ENCODE results near the gene FKTN.

Gene FKTN

DNA sequence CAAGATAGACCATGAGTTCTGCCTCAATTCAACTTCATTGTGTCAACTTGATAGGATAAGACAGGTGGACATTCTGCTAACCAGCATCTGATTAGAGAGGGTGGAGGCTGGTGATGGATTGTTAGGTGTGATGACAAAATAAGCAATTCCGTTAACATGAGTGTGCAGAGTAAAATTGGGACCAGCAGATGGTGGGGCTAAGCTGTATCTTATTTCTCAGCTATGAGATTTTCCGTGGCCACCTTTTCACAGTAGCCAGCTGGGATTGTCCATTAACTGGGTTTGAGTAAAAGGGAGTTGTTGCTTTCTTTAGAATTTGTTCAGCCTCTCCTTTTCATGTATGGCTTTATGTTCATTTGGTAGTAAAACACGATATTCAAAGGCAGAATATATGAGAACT is 75.5 kb downstream of the FKTN start:
- DNase-seq, result no peak

DNA sequence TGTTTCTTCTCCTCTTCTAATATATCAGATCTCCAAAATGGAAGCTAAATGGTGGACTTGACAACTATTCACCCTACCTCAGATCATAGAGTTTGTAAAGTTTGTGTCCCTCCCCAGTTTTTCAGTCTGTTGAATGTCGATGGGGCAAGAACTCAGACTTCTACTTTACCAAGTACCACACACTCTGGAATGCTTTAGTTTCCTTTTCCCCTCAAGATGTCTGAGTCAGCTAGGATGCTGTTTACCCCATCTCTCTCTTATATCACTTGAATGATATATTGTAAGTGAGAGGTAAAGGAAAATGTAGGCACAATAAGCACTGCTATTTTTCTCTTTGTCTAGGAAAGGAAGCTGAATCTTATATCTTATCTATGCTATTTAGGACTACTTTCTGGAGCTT is 78.4 kb downstream of the FKTN start:
- no peak for DNase-seq

DNA sequence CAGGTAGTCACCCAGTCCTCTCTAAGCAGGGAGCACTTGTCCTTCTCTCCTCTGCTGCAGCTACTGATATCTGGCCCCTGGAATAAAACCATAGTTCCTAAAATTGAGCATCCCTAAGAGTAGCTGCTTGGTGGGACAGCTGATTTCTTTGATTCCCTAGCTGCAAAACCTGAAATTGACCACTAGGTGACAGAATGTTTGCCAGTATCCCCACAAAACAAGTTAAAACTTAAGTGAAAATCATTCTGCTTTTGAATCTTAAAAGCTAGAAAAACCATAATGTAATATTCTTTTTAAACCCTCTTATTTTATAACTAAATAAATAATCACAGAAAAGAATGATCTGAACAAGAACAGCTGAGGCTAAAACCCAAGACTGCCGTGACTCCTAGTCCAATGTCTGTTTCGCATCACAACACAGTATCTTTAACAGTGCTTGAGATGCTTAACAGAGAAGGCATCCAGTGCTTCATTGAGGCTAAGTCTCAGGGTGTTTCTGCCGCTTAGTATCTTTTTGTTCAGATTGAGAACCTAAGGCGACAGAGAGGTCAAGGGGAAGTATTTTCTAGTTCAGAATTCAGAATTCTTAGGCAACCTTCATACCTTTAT is 80.0 kb downstream of the FKTN start:
- no peak for DNase-seq

DNA sequence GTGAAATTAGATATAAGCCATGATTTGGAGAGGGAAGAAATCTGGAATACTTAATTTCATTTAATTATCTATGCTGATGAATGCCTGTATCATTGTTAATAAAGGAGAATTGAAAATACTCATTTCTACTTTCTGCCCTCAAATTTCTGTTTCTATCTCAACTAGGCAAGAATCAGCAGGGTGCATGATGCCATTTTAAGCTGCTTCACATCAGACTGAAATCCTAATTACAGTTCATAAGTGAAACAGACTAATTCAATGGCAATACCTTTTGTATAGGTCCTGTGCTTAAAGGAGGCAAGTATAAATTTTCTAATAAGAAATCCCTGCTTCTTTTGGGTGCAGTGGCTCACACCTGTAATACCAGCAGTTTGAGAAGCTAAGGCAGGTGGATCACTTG is 82.0 kb downstream of the FKTN start:
- no peak for DNase-seq

DNA sequence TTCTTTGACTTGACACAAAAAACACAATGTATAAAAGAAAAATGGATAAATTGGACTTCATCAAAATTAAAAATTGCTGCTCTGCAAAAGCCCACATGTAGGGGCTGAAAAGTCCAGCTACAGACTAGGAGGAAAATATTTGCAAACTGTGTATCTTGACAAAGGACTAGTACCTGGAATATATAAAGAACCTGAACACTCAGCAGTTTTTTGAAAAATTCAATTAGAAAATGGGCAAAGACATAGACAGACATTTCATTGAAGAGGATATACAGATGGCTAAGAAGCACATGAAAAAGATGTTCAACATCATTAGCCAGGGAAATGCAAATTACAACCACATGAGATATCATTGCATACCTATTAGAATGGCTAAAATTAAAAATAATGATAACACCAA is 85.9 kb downstream of the FKTN start:
- no peak for DNase-seq

DNA sequence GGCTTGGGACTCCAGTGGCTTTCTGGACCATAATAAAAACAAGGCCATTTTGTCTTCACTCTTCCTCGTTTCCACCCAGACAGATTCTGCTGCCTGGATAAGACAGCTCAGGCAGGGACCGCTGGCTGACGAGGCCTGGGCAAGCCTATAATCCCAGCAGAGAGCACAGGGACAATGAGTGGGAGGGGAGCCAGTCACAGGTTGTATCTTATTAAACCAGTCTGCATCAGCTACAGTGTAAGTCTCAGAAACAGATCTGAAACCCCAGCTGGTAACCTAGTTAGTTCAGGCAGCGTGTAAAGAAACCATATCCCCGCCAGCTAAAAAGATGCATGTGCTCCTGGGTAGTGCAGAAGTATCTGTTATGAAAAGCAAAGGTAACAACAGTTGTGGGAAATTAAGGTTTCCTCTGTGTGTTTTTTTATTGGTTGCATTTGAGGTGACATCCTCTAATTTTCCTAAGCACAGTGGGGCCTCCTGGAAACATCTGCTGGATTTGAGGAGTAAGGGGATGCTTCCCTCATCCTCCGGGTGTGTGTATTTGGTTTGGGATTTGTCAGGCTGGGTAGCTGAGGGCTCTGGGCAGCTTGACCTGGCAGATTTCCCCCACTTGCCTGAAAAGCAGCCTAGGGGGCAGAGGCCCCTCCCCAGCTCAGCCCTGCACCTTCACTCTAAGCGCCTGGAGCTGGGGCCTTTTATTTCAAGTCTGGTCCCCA is 89.1 kb downstream of the FKTN start:
- DNase-seq, result no peak

DNA sequence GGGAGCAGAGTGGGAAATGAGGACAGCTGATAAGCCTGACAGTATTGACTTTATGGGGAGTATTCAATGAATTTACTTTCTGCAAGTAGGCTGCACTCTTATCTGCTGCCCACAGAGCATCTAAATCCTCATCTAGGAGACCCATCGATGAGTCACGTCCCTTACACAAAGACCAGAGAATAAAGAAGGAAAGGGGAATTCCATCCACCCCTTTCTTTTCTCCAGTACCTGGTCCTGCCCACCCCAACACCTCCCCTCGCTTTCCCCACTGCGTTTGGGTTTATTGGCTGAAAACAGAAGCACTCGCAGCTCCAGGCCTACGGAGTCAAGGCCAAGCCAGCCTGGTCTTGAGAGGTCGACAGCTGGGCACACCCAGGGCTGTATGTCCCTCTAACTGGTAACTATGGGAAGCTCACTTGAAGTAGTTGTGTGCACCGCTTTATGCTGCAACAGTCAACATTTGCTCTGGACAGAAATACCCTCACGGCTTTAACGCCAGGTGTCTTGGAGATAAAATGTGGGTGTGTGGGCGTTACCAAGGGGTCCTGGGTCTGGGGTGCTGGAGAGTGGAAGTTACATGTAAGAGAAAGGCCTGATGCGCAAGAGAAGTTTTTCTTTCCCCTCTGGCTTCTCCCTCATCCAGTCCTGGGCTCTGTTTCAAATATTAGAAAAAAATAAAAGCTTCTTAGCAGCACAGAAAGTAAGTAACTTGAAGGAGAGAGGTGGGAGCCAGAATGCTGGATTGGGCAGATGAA is 89.8 kb downstream of the FKTN start:
- DNase-seq, result no peak

DNA sequence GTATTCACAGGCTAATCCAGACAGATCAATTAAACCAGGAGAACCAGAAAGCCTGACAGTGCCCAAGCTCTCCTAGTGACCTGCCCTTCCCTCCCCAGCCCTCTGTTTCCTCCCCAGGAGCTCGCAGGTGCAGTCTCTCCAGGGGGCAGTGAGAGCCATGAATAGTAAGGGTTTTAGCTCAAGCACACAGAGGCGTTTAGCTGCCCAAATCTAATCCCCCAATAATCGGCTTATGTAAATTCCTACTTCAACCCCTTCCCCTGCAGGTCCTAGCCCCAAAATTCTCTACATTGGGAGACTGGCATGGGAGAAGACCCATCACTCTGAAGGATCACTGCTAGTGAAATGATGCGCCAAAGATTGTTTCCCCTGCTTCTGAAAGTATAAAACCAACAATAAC is 93.9 kb downstream of the FKTN start:
- no peak for DNase-seq

DNA sequence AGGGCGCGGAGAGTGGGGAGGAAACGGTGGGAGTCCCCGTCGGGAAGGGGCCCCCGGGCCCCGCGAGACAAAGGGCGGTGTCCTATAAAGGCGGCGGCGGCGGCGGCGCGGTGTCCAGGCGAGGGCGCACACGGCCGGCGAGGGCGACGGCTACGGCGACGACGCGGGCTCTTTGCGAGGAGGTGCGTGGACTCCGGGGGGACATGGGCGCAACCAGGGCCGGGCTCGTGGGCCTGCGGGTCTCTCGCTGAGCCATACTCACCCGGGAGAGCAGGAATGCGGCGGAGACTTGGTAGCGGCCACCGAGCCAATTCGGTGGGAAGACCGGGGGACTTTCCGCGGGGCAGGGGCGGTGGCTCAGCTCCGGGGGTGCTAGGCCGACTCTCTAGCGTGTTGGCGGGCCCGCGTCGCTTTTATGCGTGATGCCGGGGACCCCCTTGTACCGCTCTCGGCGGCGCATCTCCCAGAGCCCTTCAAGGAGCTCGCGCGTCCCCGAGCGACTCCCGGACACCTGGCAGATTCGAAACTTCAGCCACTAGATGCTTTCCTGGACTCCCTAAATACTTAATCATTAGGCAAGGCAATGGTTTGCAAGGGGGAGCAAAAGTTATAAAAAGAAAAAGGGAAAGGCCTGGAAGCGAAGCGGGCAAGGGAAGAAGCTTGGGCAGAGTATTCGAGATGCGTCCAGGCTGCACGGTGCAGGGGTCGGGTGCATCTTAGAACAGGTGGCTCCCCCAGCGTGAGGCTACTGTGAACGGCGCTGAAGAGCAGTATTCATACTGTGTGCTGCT is 98.4 kb downstream of the FKTN start:
- peak; percentile 83 for DNase-seq

DNA sequence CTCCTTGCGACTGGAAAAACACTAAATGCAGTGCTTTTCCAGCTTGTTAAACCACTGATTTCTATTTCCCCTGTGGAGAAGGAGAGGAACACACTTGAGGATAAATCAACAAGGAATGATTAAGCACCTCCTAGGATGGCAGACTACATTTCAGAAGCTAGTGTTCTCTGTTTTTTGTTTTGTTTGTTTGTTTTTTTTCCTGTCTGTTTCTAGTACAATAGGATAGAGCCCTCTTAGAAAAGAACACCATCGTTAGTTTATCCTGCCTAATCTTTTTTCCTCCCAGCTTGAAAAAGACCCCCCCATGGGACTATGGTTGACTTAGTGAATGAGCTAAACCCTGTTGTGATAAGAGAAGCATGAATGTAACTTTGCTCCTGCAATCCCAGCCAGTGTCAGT is 100.4 kb downstream of the FKTN start:
- no peak for DNase-seq

DNA sequence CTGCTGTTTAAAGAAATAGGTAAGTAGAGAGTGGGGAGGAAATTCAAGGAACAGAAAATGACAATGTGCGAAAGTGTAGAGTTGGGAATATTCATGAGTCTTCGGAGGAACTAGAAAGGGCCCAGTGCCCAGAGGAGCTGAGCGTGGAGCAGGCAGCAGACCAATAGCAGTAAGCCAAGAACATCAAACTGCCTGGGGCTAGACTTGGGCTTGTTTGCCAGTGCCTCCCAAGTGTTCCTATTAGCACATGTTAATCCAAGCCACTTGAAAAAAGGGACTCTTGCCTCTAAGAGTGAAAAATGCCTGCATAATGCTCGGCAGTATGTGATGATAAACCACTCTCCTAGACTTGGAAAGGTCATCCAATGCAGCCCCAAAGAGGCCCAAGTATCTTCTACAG is 103.1 kb downstream of the FKTN start:
- no peak for DNase-seq

DNA sequence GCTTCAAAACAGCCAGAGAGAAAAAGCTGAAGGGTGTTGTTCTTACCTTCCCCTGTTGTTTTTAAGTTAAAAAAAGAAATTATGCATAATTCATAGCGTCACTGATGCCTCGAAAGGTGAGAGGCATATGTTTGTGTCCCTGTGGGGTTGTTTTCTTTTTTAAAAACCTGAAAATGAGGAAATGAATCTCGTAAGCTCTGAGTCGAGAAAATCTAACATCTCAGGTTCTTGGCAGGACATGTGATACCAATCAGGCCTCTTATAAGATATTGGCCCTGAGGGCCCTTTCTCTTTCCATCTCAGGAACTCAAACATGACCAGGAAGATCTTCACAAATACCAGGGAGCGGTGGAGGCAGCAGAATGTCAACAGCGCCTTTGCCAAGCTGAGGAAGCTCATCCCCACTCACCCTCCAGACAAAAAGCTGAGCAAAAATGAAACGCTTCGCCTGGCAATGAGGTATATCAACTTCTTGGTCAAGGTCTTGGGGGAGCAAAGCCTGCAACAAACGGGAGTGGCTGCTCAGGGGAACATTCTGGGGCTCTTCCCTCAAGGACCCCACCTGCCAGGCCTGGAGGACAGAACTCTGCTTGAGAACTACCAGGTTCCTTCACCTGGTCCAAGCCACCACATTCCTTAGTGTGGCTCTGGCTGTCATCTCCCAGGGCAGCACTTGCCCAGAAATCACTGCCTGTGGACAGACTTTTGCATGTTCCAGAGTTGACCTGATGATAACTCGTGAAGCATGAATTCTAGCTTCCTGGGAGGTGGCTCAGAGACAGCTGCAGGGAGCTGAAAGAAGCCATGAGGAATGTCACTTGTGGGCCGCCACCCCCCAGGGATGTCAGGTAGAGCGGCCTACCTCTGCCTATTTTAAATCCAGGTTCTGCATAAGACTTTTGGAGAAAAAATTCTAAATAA is 104.5 kb downstream of the FKTN start, which contains the start of gene TAL2:
TSS of gene TAL2 (plus strand) at position 274 of the 921 bp plus-strand sequence. CDS start at position 314, 40 bp downstream.
- no peak for DNase-seq

DNA sequence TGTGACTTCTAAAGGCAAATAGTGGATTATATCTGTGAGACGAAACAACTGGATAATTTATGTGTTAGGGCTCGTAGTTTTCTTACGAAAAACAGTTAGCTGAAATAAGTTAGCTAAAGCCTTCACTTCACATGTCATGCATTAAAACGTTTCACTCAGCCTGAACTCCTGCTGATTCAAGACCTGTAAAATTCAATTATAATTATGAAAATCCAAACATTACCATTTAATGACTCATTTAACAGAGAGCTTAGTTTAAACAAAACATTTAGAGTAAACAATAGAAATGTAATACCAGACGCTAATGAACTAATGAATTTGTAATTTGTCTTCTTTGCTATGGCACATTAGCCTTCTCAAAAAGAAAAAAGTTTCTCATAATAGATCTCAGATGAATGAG is 106.0 kb downstream of the FKTN start:
- DNase-seq, result no peak

DNA sequence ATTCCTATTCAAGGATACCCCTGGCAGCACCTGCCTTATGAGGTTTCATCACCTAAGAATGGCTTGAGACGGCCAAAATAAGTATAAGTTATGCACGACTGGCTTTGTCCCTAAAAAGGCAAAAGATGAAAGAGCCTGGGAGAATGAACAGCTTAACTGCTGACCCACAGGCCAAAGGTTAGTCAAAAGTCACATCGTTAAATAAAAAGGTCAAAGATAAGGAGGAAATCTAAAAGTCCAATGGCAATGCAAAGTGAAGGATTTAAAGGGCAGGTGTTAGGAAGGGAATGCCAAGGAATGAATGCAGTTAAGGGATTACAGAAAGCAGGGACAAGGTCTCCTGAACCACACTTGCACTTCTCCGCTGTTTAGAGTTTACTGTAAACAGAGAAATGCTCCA is 109.9 kb downstream of the FKTN start:
- DNase-seq, result no peak

DNA sequence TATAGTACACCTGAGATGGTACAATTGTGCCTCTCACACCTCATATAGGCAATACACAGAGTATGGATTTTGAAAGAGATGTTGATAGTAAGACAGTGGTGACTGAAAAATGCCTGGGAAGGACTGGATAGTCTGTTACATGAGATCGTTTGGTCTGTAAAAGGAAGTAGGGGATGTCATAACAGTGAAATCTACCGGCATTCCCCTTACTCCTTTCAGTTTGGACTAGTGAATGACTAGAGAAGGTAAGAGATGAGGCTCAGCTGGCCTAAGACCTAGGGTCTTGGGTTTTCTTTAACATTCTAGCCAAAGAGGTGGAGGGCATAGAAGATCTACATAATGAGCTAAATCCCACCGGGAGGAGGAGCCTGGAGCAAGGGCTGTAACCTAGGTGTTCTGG is 112.4 kb downstream of the FKTN start:
- DNase-seq, result no peak

DNA sequence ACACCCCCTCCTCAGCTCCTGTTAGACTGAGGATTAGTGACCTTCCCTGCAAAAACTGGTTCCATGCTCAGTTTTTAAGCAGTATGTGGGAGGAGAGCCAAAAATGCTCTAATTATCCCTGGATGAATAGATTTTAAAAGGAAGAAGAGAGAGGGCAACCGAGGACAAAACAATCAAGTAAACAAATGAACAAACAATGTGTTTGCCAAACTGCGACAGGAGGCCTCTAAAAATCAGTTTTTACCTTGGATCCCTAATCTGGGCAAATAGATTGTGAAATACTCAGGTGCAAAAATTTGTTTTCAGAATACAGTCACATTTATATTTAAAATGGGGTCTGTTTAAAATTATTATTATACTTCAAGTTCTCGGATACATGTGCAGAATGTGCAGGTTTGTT is 112.8 kb downstream of the FKTN start:
- no peak for DNase-seq

DNA sequence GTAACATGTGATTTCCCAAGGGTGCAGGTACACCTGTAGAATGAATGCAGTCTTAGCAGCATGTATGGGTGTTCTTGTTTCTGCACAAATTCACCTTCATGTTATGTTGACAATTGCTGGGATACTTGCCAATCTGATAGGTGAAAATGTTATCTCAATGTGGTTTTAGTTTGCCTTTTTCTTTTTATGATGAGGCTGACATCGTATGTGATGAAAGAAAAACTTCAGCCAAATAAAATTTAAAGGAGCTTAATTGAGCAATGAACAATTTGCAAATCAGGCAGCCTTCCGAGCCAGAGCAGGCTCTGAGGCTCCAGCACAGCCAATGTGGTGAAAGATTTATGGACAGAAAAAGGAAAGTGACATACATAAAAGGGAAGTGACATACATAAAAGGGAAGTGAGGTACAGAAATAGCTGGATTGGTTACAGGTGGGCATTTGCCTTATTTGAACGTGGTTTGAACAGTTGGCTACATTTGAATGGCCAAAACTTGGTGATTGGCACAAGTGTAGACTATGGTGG is 114.8 kb downstream of the FKTN start:
- no peak for DNase-seq

DNA sequence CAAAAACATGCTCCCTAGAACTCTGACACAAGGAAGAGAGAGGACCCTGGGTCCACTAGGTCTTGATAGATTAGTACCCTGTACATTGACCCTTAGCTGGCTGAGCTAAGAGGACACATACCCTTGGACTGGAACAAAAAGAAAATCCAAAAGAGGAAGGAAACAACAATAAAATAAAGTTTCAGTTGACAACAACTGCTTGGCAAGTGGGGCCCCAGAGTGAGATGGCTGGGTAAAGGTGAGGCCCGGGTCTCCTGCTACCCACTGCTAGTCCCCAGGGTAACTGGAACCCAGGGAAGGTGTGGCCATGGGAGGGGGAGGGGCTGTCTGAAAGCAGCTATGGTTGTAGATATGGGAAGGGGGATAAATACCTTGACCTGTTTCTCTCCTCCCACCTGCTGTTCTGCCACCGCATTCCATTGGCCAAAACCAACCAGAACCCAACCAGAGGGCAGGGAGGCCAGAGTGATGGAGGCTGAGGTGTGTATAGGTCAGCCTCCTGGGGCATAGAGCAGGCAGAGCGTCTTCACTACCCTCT is 116.0 kb downstream of the FKTN start:
- no peak for DNase-seq

DNA sequence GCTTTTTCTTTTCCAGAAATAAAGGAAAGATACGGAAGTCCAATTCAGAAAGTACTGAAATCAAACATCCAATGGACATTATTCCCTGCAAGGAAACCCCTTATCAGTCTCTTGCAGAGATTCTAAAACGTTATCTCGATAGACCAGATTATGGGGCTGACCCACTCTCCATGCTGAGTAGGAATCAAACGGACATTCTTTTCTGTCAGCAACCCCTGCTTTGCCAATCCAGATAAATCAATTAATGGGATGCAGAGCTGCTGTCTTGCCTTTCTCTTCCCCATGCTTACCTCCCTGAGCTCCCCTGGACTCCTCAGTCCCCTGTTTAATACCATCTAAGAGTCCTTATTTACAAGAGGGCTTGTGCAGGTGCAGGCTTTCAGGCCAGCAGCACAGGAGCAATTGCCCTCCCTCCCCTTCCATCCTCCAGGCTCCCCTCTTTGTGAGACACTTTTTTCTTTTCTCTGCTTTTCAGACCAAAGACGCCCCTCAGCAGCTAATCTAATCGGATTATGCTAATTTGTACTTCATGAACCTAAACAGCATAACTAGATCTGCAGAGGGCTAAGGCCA is 118.5 kb downstream of the FKTN start:
- DNase-seq, result no peak

DNA sequence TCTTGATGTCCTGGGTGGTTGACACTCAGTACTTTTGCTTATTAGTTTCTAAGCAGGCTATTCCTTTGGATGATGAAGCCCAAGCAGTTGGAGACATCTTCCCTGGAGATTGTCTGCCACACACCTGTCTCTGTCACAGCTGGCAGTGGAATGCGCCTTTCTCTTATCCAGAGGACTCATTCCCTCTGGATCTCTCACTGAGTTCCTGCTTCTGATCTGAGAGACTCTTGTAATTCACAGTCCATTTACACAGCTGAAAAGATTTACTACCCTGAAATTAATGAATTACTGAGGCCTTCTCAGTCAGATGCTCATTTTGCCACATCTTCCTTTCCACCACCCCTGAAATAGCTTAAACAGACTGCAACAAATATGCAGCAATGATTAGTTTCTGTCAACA is 120.2 kb downstream of the FKTN start:
- no peak for DNase-seq

DNA sequence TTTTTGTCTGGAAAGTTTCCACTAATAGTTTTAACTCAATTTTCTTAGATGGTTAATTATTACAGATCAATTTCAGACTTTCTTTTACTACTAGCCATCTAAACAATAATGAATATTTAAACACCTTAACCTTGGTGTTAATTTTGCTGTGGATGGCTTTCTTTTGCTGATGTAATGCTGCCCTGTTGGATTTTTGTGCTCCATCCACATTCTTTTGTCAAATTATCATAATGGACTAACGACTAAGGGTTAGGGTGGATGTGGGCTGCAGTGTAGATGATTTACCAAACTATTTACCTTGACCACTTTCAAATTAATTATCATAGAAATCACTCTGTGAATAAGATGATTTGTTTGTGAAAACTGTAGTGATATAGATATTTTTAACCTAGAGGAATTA is 120.8 kb downstream of the FKTN start:
- DNase-seq, result no peak
